C4-2B (cell line): Measurements from ENCODE around the gene GPR153.

Experiments
- CTCF ChIP-seq: fragments of 450-650 bp; conservative IDR thresholded peaks from 2 replicates; pipeline ENCODE4 v1.5.1; 2017; ENCODE audit warnings: mild to moderate bottlenecking
- ZFX ChIP-seq: fragments of 450-650 bp; IDR thresholded peaks from 2 replicates; pipeline ENCODE4 v1.6.1; 2017

GRCh38 chr1:6258675-6259074 is 2.2 kb downstream of the GPR153 start:
- TF ChIP-seq ZFX = no peak
- TF ChIP-seq CTCF = no peak
